Psoas muscle (tissue), 8 donors: ENCODE data around the gene IGFBP7. TPM values are rescaled to one million over a fixed set of nuclear protein-coding genes. Genes with fewer than 3 reads are reported as not detected.
A peak's percentile ranks its signal among the peaks of the same experiment; 100 is the strongest.
"Not testable (repeated sequence)": the region's sequence is repeated elsewhere in the genome, so short reads cannot be mapped to it uniquely, and the experiment has no call there.

ENCODE experiments used
- ATAC-seq, 4 donors: fragments of 200-7000 bp; cut with Tn5 transposase; one replicate each; pipeline ENCODE4 v1.9.1; 2020; ENCODE audit warnings: moderate library complexity in 3 of 4, mild to moderate bottlenecking in 2 of 4
- DNase-seq, 2 donors: peaks; one replicate each; pipeline ENCODE4 v3.0.0-alpha.2; 2020
- H3K27ac ChIP-seq: fragments of 200-600 bp; one replicate; pipeline ENCODE4 v1.8.0; 2022
- H3K27me3 ChIP-seq, 3 donors: fragments of 200-600 bp in 1 of 3; one replicate each; pipeline versions ENCODE4 v1.6.1 to v1.8.0; 2013 to 2022; ENCODE audit warnings: low read length in 2 of 3, mild to moderate bottlenecking in 2 of 3, moderate library complexity in 1 of 3; ENCODE audit not compliant: insufficient read depth in 3 of 3
- H3K36me3 ChIP-seq, 2 donors: fragments of 200-600 bp in 1 of 2; one replicate each; pipeline versions ENCODE4 v1.6.1 to v1.8.0; 2013 to 2022; ENCODE audit warnings: low read depth in 1 of 2, mild to moderate bottlenecking in 1 of 2, moderate library complexity in 1 of 2; ENCODE audit not compliant: insufficient read depth in 1 of 2
- H3K4me1 ChIP-seq: fragments of 200-600 bp; one replicate; pipeline ENCODE4 v1.8.0; 2022
- H3K4me3 ChIP-seq: fragments of 200-600 bp; one replicate; pipeline ENCODE4 v1.8.0; 2022; ENCODE audit warnings: mild to moderate bottlenecking
- H3K9me3 ChIP-seq: fragments of 200-600 bp; one replicate; pipeline ENCODE4 v1.8.0; 2022
- CTCF ChIP-seq: fragments of 200-600 bp; IDR thresholded peaks from one replicate; pipeline ENCODE4 v1.8.0; 2022; ENCODE audit warnings: antibody characterized with exemption
- WGBS, 3 donors: extraction: QIAGEN DNeasy Blood & Tissue Kit; methylation state at CpG; one replicate each; pipeline versions ENCODE4 v1.1.6 to v1.1.7; 2013; 5-methylcytosine and 5-hydroxymethylcytosine counted together
- intact Hi-C, 2 donors: fragments of 100-400 bp; cut with DNase I; formaldehyde crosslinking; loops; one replicate each; pipeline versions ENCODE4 v1.11.0 to v1.14.2; 2022
- polyA plus RNA-seq, 3 donors: library from polyadenylated mRNA; stranded (reverse); fragments of 200-250 nt; gene quantifications; one replicate each; pipeline ENCODE4 v1.2.3, GENCODE V29; 2013
- total RNA-seq, 4 donors: library from RNA; stranded (reverse); fragmentation: NEBNext Ultra II Directional in 2 of 4; extraction: Animal tissue kit (Norgen Biotek cat#: 25700) in 2 of 4; gene quantifications; one replicate each; pipeline versions ENCODE4 v1.2.1 to v1.2.4, GENCODE V29; 2021 to 2023
- donor health status: healthy with polysubstance abuse.
- donor health status: DM: no; HTN: no; CAD: no; lungs with moderate emphysema.
- donor health status: Bipolar disorder and iron deficiency.
- donor health status: healthy.
- donor health status: DM: yes; HTN: yes; CAD: no.
- donor health status: DM: no; HTN: no; CAD: no.
- donor health status: DM: no; HTN: no; CAD: no.
- donor health status: DM: yes; HTN: yes; CAD: no.

The IGFBP7 gene
- total and polyA plus RNA-seq, 7 donors, result 82.4 to 175 (median 99.7) TPM

- Histone ChIP-seq H3K9me3 (no peaks in the 10 kb centered on the region), H3K27me3 (no peaks in the 10 kb centered on the region), H3K4me3 (no peak overlapping the region), H3K4me1 (no peaks in the 10 kb centered on the region), H3K36me3 (no peaks in the 10 kb centered on the region), H3K27ac (no peak overlapping the region)
- intact Hi-C loops, result no loop called here
- no peak for TF ChIP-seq CTCF
- no peak for DNase-seq
- 0 to 68% (median 52%) methylated on average over 1 of the region's 1 CpG for WGBS, 3 donors
- no peak for ATAC-seq
Observed at GRCh38 chr4:57048590-57049304, 61.4 kb downstream of the IGFBP7 start.

- H3K9me3 ChIP-seq, H3K4me3 ChIP-seq, H3K27ac ChIP-seq, DNase-seq, H3K27me3 ChIP-seq, H3K36me3 ChIP-seq, intact Hi-C loops, ATAC-seq, H3K4me1 ChIP-seq: not testable (repeated sequence)
- 89 to 94% (median 94%) methylated on average over 6 of the region's 6 CpGs for WGBS, 3 donors
Observed at GRCh38 chr4:57047046-57047445, 63.1 kb downstream of the IGFBP7 start.

- H3K4me1 ChIP-seq, result no peaks in the 10 kb centered on the region
- intact Hi-C loops, result loop anchor here in 1 of 2 donors (5.0 kb wide), 1 partner anchor 57 kb away; no protein-coding TSS in a partner anchor
Observed at GRCh38 chr4:57044996-57045395, 65.2 kb downstream of the IGFBP7 start.

GRCh38 chr4:57044279-57044678 lies 65.9 kb downstream of the IGFBP7 start:
- Histone ChIP-seq H3K27ac (peak overlapping the region; percentile 66), H3K36me3 (no peaks in the 10 kb centered on the region), H3K9me3 (no peaks in the 10 kb centered on the region), H3K4me3 (no peak overlapping the region), H3K27me3 (no peaks in the 10 kb centered on the region), H3K4me1 (no peaks in the 10 kb centered on the region)
- ATAC-seq (no peak), DNase-seq (no peak)
- 45 to 70% (median 69%) methylated on average over 1 of the region's 1 CpG for WGBS, 3 donors
- TF ChIP-seq CTCF, result no peak
- intact Hi-C loops, result loop anchor here in 1 of 2 donors (5.0 kb wide), 1 partner anchor 58 kb away; no protein-coding TSS in a partner anchor

More at GRCh38 chr4:57044996-57045395, 65.2 kb downstream of the IGFBP7 start:
- 92% methylated on average over 1 of the region's 1 CpG for WGBS, 3 donors
- no peak for TF ChIP-seq CTCF
- Histone ChIP-seq H3K36me3 (no peaks in the 10 kb centered on the region), H3K4me3 (no peak overlapping the region), H3K27ac (no peak overlapping the region), H3K9me3 (no peaks in the 10 kb centered on the region), H3K27me3 (no peaks in the 10 kb centered on the region)
- DNase-seq (no peak), ATAC-seq (no peak)

GRCh38 chr4:57043347-57044251 lies 66.6 kb downstream of the IGFBP7 start:
- DNase-seq, result no peak
- Histone ChIP-seq H3K27ac (peak overlapping the region; percentile 66), H3K9me3 (no peaks in the 10 kb centered on the region), H3K36me3 (no peaks in the 10 kb centered on the region), H3K4me1 (no peaks in the 10 kb centered on the region), H3K4me3 (peak overlapping the region; percentile 22), H3K27me3 (no peaks in the 10 kb centered on the region)
- intact Hi-C loops, result loop anchor here in 1 of 2 donors (5.0 kb wide), 1 partner anchor 59 kb away; no protein-coding TSS in a partner anchor
- peak; percentile 25 to 73 (median 62) for ATAC-seq
- 43 to 50% (median 45%) methylated on average over 6 of the region's 6 CpGs for WGBS, 3 donors
- no peak for TF ChIP-seq CTCF
